Activated gamma-delta T cell treated with anti-CD3 and anti-CD28 coated beads, Interleukin-2, amount 50 U/mL, for 16 hours (primary cell): Measurements from ENCODE around the gene DYNLT3.

ENCODE experiments used
- DNase-seq: peaks from one replicate; pipeline ENCODE4 v3.0.0-alpha.2; 2020; ENCODE audit warnings: low read depth

The DYNLT3 gene

GRCh38 chrX:37840931-37841330 lies 6.4 kb downstream of the DYNLT3 start:
- DNase-seq: no peak

GRCh38 chrX:37834937-37835336 lies 12.4 kb downstream of the DYNLT3 start:
- no peak for DNase-seq

- DNase-seq: no peak
Measured at GRCh38 chrX:37830371-37830770, 17.0 kb downstream of the DYNLT3 start.

GRCh38 chrX:37829721-37830120 lies 17.6 kb downstream of the DYNLT3 start:
- no peak for DNase-seq

GRCh38 chrX:37825215-37825842 lies 22.0 kb downstream of the DYNLT3 start:
- DNase-seq: peak; percentile 10

- no peak for DNase-seq
Measured at GRCh38 chrX:37824491-37825214, 22.7 kb downstream of the DYNLT3 start.

- DNase-seq: no peak
Measured at GRCh38 chrX:37820646-37821045, 26.7 kb downstream of the DYNLT3 start.

GRCh38 chrX:37818031-37818430 lies 29.3 kb downstream of the DYNLT3 start:
- no peak for DNase-seq

GRCh38 chrX:37817579-37817978 lies 29.8 kb downstream of the DYNLT3 start:
- no peak for DNase-seq

- DNase-seq: no peak
Measured at GRCh38 chrX:37817176-37817575, 30.2 kb downstream of the DYNLT3 start.

- DNase-seq: no peak
Measured at GRCh38 chrX:37816766-37817165, 30.6 kb downstream of the DYNLT3 start.

- DNase-seq: no peak
Measured at GRCh38 chrX:37815366-37815765, 32.0 kb downstream of the DYNLT3 start.

GRCh38 chrX:37813570-37813969 lies 33.8 kb downstream of the DYNLT3 start:
- DNase-seq: no peak

GRCh38 chrX:37812110-37812509 lies 35.3 kb downstream of the DYNLT3 start:
- no peak for DNase-seq

- no peak for DNase-seq
Measured at GRCh38 chrX:37809970-37810369, 37.4 kb downstream of the DYNLT3 start.

GRCh38 chrX:37803057-37803456 lies 44.3 kb downstream of the DYNLT3 start:
- no peak for DNase-seq

- no peak for DNase-seq
Measured at GRCh38 chrX:37802028-37802427, 45.3 kb downstream of the DYNLT3 start.

- DNase-seq: no peak
Measured at GRCh38 chrX:37800717-37801116, 46.7 kb downstream of the DYNLT3 start.

GRCh38 chrX:37799936-37800335 lies 47.4 kb downstream of the DYNLT3 start:
- no peak for DNase-seq

GRCh38 chrX:37796805-37797204 lies 50.6 kb downstream of the DYNLT3 start:
- DNase-seq: no peak

GRCh38 chrX:37796310-37796709 lies 51.1 kb downstream of the DYNLT3 start:
- DNase-seq: no peak
